IMR-90 (cell line): ENCODE results near the gene ACTR3C.

Source experiments
- MAZ ChIP-seq: IDR thresholded peaks from 2 replicates; pipeline ENCODE4 v1.6.1; 2012; ENCODE audit warnings: low read depth, mild to moderate bottlenecking, low read length, improper control_type of control experiment, moderate library complexity, borderline replicate concordance
- MXI1 ChIP-seq: IDR thresholded peaks from 2 replicates; pipeline ENCODE4 v1.6.1; 2012; ENCODE audit warnings: low read depth, mild to moderate bottlenecking, low read length, moderate library complexity, borderline replicate concordance
- POLR2A ChIP-seq: IDR thresholded peaks from 2 replicates; pipeline ENCODE4 v1.6.1; 2012; ENCODE audit warnings: mild to moderate bottlenecking, low read depth, low read length
- SMC3 ChIP-seq: fragments of 150-350 bp; IDR thresholded peaks from 2 replicates; pipeline ENCODE4 v1.6.1; 2016; ENCODE audit warnings: low read depth, mild to moderate bottlenecking, antibody characterized with exemption, low read length, moderate library complexity
- TF ChIP-seq, protein P1 (sequence below): conservative IDR thresholded peaks from 2 replicates; pipeline ENCODE4 v1.5.1; 2012; ENCODE audit warnings: mild to moderate bottlenecking, low read depth, low read length, improper control_type of control experiment

DNA sequence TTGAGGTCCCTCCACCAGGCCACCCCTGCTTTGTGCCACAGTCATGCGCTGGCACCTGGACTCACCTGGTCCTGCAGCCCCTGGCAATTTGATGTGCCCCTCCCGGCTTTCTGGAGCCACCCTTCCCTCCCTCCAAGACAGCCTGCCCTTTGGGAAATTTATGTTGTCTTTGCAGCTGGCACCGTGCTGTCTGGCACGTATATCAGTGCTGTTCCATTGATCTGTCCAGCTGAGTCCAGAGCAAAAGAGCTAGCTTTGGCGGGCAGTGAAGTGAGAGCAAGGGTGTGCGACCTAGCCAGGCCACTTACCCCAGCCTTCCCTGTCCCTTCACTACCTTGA, 12.4 kb upstream of the ACTR3C start:
- TF ChIP-seq MAZ: no peak
- TF ChIP-seq, protein P1, sequence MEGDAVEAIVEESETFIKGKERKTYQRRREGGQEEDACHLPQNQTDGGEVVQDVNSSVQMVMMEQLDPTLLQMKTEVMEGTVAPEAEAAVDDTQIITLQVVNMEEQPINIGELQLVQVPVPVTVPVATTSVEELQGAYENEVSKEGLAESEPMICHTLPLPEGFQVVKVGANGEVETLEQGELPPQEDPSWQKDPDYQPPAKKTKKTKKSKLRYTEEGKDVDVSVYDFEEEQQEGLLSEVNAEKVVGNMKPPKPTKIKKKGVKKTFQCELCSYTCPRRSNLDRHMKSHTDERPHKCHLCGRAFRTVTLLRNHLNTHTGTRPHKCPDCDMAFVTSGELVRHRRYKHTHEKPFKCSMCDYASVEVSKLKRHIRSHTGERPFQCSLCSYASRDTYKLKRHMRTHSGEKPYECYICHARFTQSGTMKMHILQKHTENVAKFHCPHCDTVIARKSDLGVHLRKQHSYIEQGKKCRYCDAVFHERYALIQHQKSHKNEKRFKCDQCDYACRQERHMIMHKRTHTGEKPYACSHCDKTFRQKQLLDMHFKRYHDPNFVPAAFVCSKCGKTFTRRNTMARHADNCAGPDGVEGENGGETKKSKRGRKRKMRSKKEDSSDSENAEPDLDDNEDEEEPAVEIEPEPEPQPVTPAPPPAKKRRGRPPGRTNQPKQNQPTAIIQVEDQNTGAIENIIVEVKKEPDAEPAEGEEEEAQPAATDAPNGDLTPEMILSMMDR: no peak
- TF ChIP-seq MXI1: no peak
- no peak for TF ChIP-seq POLR2A
- no peak for TF ChIP-seq SMC3
